HG03432 (cell line): ENCODE measurements around the gene PSMD11.
"Not testable (repeated sequence)": the region's sequence is repeated elsewhere in the genome, so short reads cannot be mapped to it uniquely, and the experiment has no call there.

Experiments used
- ATAC-seq: cut with Tn5 transposase; IDR thresholded peaks from one replicate; pipeline ENCODE4 v1.9.1; 2021; ENCODE audit warnings: mild to moderate bottlenecking, moderate library complexity; ENCODE audit not compliant: unreplicated experiment

The PSMD11 gene

GRCh38 chr17:32444301-32445073, at the start of gene PSMD11:
PSMD11 (plus strand) TSS chr17:32444510; CDS start chr17:32444524, 14 bp downstream.
- ATAC-seq, result peak; percentile 95

GRCh38 chr17:32396343-32396742, 48.0 kb upstream of the PSMD11 start:
- ATAC-seq, result no peak

GRCh38 chr17:32398946-32399345, 45.4 kb upstream of the PSMD11 start:
- ATAC-seq, result no peak

- not testable (repeated sequence) for ATAC-seq
These were observed 34.2 kb upstream of the PSMD11 start for GRCh38 chr17:32410085-32410484.

GRCh38 chr17:32426894-32427293, 17.4 kb upstream of the PSMD11 start:
- no peak for ATAC-seq

- ATAC-seq, result no peak
These were observed 14.7 kb upstream of the PSMD11 start for GRCh38 chr17:32429598-32429997.

- ATAC-seq, result no peak
These were observed 3.6 kb upstream of the PSMD11 start for GRCh38 chr17:32440722-32441121.

- ATAC-seq, result no peak
These were observed 2.4 kb upstream of the PSMD11 start for GRCh38 chr17:32441886-32442285.

GRCh38 chr17:32443827-32444300, 446 bp upstream of the PSMD11 start:
- ATAC-seq, result no peak

GRCh38 chr17:32445074-32445415, 735 bp downstream of the PSMD11 start:
- peak; percentile 13 for ATAC-seq

- no peak for ATAC-seq
These were observed 1.2 kb downstream of the PSMD11 start for GRCh38 chr17:32445497-32445896.

- no peak for ATAC-seq
These were observed 1.7 kb downstream of the PSMD11 start for GRCh38 chr17:32445971-32446370.

- ATAC-seq, result no peak
These were observed 2.6 kb downstream of the PSMD11 start for GRCh38 chr17:32446949-32447348.

- no peak for ATAC-seq
These were observed 5.7 kb downstream of the PSMD11 start for GRCh38 chr17:32449963-32450362.

GRCh38 chr17:32450379-32450778, 6.1 kb downstream of the PSMD11 start:
- not testable (repeated sequence) for ATAC-seq

- ATAC-seq, result no peak
These were observed 7.6 kb downstream of the PSMD11 start for GRCh38 chr17:32451879-32452278.

- ATAC-seq, result no peak
These were observed 8.0 kb downstream of the PSMD11 start for GRCh38 chr17:32452281-32452680.

GRCh38 chr17:32453370-32453769, 9.1 kb downstream of the PSMD11 start:
- ATAC-seq, result no peak

- ATAC-seq, result no peak
These were observed 14.1 kb downstream of the PSMD11 start for GRCh38 chr17:32458371-32458770.

- ATAC-seq, result no peak
These were observed 15.7 kb downstream of the PSMD11 start for GRCh38 chr17:32460054-32460453.

- ATAC-seq, result no peak
These were observed 17.2 kb downstream of the PSMD11 start for GRCh38 chr17:32461498-32461852.

- ATAC-seq, result peak; percentile 42
These were observed 17.7 kb downstream of the PSMD11 start for GRCh38 chr17:32461853-32462617.
